SK-N-SH (cell line): ENCODE measurements around the gene SHISA4.
"Not testable (repeated sequence)": the region's sequence is repeated elsewhere in the genome, so short reads cannot be mapped to it uniquely, and the experiment has no call there.

Experiments used
- GABPA ChIP-seq: IDR thresholded peaks from 2 replicates; pipeline ENCODE4 v1.4.0; 2012; ENCODE audit warnings: low read depth, mild to moderate bottlenecking
- TF ChIP-seq, protein P1 (sequence below): fragments of 200-600 bp; sonication (generic); IDR thresholded peaks from 2 replicates; pipeline ENCODE4 v1.6.1; 2017; ENCODE audit warnings: antibody characterized with exemption, mild to moderate bottlenecking, moderate library complexity
- TF ChIP-seq, protein P2 (sequence below): fragments of 150-350 bp; IDR thresholded peaks from 2 replicates; pipeline ENCODE4 v1.6.1; 2017; ENCODE audit warnings: antibody characterized with exemption, low read length, low read depth, borderline replicate concordance

DNA sequence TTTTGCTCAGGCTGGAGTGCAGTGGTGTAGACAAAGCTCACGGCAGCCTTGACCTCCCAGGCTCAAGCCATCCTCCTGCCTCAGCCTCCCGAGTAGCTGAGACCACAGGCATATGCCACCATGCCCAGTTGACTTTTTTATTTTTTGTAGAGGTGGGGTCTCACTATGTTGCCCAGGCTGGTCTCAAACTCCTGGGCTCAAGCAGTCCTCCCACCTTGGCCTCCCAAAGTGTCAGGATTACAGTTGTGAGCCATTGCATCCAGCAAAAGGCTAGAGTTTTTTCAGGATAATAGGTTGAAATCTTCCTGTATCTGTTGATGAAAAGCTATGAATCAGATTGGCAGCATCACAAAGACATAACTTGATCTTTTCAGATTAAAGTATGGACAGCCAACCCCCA is 32.0 kb upstream of the SHISA4 start:
- TF ChIP-seq, protein P1, sequence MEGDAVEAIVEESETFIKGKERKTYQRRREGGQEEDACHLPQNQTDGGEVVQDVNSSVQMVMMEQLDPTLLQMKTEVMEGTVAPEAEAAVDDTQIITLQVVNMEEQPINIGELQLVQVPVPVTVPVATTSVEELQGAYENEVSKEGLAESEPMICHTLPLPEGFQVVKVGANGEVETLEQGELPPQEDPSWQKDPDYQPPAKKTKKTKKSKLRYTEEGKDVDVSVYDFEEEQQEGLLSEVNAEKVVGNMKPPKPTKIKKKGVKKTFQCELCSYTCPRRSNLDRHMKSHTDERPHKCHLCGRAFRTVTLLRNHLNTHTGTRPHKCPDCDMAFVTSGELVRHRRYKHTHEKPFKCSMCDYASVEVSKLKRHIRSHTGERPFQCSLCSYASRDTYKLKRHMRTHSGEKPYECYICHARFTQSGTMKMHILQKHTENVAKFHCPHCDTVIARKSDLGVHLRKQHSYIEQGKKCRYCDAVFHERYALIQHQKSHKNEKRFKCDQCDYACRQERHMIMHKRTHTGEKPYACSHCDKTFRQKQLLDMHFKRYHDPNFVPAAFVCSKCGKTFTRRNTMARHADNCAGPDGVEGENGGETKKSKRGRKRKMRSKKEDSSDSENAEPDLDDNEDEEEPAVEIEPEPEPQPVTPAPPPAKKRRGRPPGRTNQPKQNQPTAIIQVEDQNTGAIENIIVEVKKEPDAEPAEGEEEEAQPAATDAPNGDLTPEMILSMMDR = not testable (repeated sequence)
- not testable (repeated sequence) for TF ChIP-seq GABPA
- TF ChIP-seq, protein P2, sequence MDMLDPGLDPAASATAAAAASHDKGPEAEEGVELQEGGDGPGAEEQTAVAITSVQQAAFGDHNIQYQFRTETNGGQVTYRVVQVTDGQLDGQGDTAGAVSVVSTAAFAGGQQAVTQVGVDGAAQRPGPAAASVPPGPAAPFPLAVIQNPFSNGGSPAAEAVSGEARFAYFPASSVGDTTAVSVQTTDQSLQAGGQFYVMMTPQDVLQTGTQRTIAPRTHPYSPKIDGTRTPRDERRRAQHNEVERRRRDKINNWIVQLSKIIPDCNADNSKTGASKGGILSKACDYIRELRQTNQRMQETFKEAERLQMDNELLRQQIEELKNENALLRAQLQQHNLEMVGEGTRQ = not testable (repeated sequence)
